HL-60/S4 (cell line): ENCODE measurements around the gene CDCA5.

ENCODE experiments used
- in situ Hi-C: fragments of 300-500 bp; cut with MboI; formaldehyde crosslinking; loops from 2 replicates; pipeline ENCODE4 v1.14.3; 2022; ENCODE audit warnings: low sequenced_read_pairs

CDCA5 gene

DNA sequence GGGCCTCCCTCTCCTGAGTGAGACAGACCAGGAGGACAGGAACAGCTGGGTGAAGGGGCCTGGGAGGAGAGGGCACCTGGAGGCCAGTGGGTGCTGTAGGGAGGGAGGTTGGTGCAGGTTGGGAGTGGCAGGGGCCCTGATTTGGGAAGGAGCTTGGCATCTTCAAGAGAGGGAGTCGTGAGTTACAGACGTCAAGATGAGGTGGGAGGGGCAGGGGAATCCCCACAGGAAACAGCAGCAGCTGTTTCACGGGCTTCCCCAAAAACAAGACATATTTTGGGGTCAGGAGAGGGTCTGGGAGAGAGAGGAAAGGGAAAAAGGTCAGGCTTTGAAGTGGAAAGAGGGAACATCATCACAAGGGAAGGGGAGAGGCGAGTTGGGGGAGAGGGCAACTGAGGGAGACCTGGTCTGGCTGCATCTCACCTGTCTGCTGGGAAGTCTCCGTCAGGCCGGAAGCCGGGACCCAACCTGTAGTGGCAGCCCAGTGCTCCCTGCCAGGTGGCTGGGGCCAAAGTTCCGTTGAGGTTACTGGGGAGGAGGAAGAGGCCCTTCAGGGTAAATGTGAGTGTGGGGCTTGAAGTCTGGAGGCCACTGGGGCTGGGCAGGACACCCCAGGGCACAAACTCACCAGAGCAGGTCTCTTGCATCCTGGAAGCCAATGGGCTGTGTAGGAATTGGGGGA lies 29.9 kb downstream of the CDCA5 start:
- in situ Hi-C loops: no loop called here

DNA sequence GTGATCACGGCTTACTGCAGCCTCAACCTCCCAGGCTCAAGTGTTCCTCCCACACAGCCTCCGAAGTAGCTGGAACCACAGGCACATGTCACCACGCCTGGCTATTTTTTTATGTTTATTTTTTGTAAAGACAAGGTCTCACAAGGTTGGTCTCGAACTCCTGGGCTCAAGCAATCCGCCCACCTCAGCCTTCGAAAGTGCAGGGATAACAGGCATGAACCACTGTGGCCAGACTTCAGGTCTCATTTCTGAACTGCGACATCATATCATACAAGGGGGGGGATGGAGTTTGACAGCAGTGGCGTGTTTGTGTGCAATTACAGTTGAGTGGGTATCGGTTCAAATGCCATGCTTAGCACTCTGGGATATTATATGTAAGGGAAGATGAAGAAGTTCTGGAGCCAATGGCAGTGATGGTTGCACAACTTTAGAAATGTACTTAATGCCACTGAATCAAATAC lies 32.4 kb downstream of the CDCA5 start:
- in situ Hi-C loops: no loop called here

DNA sequence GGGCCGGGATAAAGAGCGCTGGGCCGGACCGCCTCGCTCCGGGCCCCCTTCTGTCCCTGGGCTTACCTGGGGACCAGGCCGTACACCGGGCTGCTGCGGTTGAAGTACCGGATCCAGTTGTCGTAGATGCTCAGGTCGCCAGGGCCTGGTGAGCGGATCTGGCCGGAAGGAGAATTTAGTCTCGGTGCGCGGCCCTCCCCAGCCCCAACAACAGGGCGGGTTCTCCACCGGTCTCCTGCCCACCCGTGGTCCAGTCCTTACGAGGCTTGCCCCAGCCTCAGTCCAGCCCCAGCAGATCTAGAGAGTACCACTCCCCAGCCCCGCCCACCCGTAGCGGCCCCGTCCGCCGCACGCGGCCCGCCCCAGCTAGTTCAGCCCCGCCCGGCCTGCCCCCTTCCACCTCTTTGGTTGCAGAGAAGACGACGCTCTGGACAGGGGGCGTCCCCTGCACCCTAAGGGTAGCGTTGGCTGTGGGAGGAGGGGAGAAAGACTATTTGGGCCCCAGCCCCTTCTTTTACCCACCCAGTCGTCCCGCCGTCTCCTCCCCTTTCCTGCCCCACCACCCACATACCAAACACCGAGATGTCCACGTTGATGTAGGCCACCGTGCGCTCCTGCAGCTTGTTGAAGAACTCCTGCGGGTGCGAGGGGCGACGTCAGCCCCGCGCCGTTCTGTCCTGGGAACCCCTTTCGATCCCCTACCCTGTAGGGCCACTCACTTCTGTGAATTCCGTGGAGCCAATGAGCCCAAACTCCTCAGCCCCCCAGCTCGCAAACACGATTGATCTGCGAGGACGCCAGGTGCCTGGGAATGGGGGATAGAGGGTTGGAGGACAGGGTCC lies 36.0 kb downstream of the CDCA5 start:
- in situ Hi-C loops: no loop called here

DNA sequence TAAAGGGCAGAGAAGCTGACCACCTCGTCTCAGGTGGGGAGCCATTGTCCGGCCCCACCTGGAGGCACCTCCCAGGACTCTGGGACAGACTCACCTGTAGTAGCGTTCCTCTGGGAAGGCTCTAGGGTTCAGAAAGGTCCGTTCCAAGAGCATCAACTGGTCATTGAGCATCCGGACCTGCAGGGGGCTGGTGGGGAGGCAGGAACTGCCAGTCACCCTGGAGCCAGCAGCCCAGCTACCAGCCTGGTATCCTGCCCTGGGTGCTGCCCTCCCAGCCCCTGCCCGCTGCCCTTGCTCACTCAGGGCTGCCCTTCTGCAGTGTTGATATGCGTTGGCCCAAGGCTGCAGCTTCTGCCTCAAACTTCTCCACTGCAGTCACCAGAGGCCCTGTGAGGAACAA lies 38.1 kb downstream of the CDCA5 start:
- in situ Hi-C loops: no loop called here

DNA sequence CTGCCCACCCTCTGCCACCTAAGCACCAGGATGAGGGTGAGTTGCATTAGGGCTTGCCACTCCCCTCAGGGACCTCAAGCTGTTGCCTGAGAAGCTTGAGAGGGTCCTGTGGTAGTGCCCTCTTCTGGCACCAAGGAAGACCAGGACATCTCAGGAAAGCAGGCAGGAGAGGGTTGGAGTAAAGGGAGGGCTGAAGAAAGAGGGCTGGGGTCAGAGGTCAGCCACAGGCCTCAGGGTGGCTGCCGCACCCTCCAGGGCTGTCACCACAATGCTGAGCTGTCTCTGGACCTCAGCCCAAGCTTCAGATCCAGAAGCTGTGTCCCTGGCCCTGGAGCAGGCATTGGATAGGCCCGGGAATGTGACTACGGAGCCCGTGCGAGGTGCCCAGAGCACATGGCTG lies 38.8 kb downstream of the CDCA5 start:
- in situ Hi-C loops: no loop called here

DNA sequence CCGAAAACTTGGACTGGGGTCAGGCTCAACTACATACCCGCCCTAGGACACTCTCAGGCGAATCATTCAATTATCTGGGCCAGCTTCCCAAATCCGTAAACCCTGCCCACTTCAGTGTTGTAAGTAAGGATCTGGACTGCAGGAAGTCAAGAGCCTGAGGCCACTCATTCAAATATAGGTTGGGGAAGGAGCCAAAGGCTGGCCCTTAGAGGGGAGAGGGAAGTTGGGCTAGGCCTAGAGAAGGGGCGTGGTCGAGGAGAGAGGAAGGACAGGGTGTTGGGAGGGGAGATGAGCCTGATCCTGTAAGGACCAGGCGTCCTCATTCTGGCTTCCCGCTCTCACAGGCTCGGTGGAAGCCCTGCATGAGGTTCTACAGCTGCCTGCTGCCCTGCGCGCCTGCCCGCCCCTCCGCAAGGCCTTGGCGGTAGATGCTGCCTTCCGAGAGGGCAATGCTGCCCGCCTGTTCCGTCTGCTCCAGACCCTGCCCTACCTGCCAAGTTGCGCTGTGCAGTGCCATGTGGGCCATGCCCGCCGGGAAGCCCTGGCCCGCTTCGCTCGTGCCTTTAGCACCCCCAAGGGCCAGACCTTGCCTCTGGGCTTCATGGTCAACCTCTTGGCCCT lies 39.8 kb downstream of the CDCA5 start:
- in situ Hi-C loops: no loop called here

DNA sequence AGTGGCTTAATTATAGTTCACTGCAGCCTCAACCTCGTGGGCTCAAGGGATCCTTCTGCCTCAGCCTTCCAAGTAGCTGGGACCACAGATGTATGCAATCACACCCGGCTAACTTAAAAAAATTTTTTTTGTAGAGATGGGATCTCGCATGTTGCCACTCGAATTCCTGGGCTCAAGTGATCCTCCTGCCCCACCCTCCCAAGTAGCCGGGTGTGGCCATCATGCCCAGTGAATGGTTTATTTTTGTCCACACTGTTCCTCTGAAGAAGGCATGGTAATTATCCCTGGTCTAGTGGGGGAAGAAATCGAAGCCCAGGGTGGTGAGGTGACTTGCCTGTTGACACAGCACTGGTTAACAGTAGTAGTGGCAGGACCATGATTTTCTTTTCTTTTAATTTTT lies 40.9 kb downstream of the CDCA5 start:
- in situ Hi-C loops: no loop called here

DNA sequence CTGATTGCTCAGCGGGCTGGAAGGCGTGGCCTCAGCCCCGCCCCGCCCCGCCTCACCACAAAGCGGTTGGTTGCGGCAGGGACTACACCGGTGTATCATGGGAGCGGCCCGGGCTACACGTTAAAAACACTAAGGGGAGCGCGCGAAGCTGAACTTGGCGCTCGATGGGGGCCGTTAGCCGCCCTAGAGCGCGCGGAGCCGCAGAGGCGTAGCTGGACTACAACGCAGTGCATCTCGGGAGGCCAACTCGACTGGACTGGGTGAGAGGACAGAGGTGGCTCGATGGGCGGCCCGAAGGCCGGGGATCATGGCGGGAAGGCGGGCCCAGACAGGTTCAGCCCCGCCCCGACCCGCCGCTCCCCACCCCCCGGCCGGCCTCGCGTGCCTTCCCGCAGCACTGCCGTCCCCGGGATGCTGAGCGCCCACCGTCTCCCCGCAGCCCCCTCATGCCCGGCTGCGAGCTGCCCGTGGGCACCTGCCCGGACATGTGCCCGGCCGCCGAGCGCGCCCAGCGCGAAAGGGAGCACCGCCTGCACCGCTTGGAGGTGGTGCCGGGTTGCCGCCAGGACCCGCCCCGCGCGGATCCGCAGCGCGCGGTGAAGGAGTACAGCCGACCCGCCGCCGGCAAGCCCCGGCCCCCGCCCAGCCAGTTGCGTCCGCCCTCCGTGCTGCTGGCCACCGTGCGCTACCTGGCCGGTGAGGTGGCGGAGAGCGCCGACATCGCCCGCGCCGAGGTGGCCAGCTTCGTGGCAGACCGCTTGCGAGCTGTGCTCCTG lies 42.8 kb downstream of the CDCA5 start, which contains the start of gene SAC3D1:
Gene SAC3D1 (plus strand): TSS at position 364 of the 776 bp plus-strand sequence. CDS start 83 bp downstream, at position 447.
- in situ Hi-C loops: no loop called here

DNA sequence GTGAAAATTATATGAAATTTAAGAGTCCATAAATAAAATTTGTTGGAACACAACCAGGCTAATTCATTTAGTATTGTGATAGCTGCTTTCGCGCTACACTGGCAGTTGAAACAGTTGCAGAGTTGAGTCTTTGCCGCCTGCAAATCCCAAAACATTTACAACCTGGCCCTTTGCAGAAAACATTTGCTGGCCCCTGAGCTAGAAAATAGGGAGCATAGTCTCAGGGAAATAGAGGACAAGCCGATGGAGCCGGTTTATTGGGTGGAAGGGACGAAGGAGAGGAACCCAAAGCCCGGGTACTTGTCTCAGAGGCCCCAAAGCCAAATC lies 43.4 kb downstream of the CDCA5 start:
- in situ Hi-C loops: no loop called here

DNA sequence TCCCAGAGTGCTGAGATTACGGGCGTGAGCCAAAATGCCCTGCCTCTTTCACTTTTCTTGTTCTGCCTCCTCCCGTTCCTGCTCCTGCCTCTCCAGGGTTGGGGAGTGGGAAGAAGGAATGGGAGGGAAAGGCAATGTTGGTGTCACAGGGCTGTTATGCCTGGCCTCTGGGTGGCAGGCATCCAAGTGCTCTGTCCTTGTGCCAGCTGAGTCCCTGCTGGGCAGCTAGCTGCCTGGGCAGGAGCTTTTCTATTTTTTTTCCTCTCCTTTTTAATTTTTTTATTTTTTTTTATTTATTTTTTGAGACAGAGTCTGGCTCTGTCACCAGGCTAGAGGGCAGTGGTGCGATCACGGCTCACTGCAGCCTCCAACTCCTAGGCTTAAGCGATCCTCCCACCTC lies 46.9 kb downstream of the CDCA5 start:
- in situ Hi-C loops: no loop called here

DNA sequence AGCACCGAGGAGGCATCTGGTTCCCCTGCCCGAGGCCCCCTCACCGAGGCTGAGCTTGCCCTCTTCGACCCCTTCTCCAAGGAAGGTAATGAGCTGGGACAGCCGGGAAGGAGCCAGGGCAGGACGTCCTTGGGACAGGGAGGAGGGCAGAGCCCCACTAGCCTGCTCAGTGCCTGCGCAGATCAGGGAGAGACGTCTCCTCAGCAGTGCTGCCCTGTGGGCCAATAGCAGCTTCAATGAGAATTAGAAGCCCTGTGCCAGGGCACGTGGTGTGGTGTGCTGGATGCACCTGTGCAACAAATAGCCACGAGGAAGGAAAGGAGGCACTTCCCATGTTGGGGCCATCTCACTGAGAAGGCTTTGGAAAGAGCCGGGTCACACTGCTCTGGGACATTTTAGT lies 48.3 kb downstream of the CDCA5 start:
- in situ Hi-C loops: no loop called here

DNA sequence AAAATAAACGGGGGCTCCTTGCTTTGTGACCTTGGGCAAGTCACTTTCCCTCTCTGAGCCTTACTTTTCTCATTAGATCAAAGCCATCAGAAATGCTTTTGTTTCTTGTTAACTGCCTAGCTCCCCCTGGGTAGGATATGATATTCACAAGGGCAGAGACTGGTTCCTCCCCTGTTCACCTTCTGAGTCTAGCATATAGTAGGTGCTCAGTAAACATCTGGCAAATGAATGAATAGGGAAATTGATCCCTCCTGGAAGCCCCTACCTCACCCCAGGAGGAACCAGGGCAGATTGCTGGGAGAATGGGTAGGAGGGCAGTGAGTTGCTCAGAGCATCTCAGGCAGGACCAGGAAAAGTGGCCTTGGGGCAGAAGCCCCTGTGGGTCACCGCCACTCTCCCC lies 49.4 kb downstream of the CDCA5 start:
- in situ Hi-C loops: no loop called here

DNA sequence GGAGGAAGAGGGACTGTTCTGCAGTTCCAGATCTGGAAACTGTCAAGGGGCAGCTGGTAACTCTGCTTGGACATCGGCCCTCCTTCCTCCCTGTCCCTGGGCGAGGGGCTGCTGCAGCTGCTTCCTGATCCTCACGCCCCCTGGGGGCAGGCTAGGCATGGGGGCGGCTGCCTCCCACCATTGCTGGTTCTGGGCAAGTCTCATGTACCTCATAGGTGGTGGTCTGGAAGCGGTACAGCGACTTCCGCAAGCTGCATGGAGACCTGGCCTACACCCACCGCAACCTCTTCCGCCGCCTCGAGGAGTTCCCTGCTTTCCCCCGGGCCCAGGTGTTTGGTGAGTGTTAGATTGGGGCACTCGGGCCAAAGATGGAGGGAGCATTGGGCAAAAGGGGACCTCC lies 51.6 kb downstream of the CDCA5 start:
- in situ Hi-C loops: no loop called here
